Lung (tissue), 12 donors: ENCODE measurements around the gene USP32. TPM values are rescaled to one million over a fixed set of nuclear protein-coding genes. Genes with fewer than 3 reads are reported as not detected.

Experiments
- ATAC-seq: fragments of 200-7000 bp; cut with Tn5 transposase; one replicate; pipeline ENCODE4 v1.9.1; 2020; ENCODE audit warnings: moderate number of reproducible peaks; ENCODE audit not compliant: insufficient read depth, low FRiP score
- DNase-seq, 3 donors: peaks; one replicate each; pipeline ENCODE4 v3.0.0-alpha.2; 2013 to 2017
- H3K27ac ChIP-seq, 2 donors: one replicate each; pipeline ENCODE4 v1.5.1; 2013; ENCODE audit warnings: mild to moderate bottlenecking in 2 of 2, moderate library complexity in 2 of 2, control low read depth in 1 of 2, inconsistent platforms in 1 of 2, low read depth in 1 of 2, low read length in 1 of 2
- H3K27me3 ChIP-seq, 3 donors: one replicate each; pipeline ENCODE4 v1.5.1; 2013; ENCODE audit warnings: low read length in 2 of 3; ENCODE audit not compliant: control insufficient read depth in 3 of 3, insufficient read depth in 3 of 3
- H3K36me3 ChIP-seq, 4 donors: one replicate each; pipeline ENCODE4 v1.5.1; 2013; ENCODE audit warnings: low read length in 4 of 4, mild to moderate bottlenecking in 1 of 4, moderate library complexity in 1 of 4; ENCODE audit not compliant: control insufficient read depth in 4 of 4, insufficient read depth in 4 of 4
- H3K4me1 ChIP-seq, 5 donors: one replicate each; pipeline ENCODE4 v1.5.1; 2013; ENCODE audit warnings: low read length in 5 of 5, mild to moderate bottlenecking in 2 of 5, moderate library complexity in 1 of 5; ENCODE audit not compliant: control insufficient read depth in 5 of 5, insufficient read depth in 5 of 5
- H3K4me3 ChIP-seq: one replicate; pipeline ENCODE4 v1.5.1; 2013; ENCODE audit warnings: mild to moderate bottlenecking, control low read depth, moderate library complexity
- H3K9ac ChIP-seq, 2 donors: one replicate each; pipeline ENCODE4 v1.5.1; 2013; ENCODE audit warnings: low read length in 2 of 2, control low read depth in 1 of 2; ENCODE audit not compliant: insufficient read depth in 1 of 2
- H3K9me3 ChIP-seq, 4 donors: one replicate each; pipeline ENCODE4 v1.5.1; 2013; ENCODE audit warnings: low read length in 3 of 4, mild to moderate bottlenecking in 1 of 4, moderate library complexity in 1 of 4; ENCODE audit not compliant: control insufficient read depth in 4 of 4, insufficient read depth in 3 of 4
- WGBS, 2 donors: extraction: QIAGEN DNeasy Blood & Tissue Kit; methylation state at CpG; one replicate each; pipeline ENCODE4 v1.1.7; 2013; 5-methylcytosine and 5-hydroxymethylcytosine counted together
- polyA plus RNA-seq, 2 donors: library from polyadenylated mRNA; stranded (reverse); fragments of 200-250 nt; gene quantifications; one replicate each; pipeline ENCODE4 v1.2.1, GENCODE V29; 2013
- total RNA-seq, 2 donors: library from RNA; depleted of rRNA in 1 of 2; stranded (reverse); fragments of >200 nt in 1 of 2; gene quantifications; one replicate each; pipeline ENCODE4 v1.2.1, GENCODE V29; 2014 to 2021
- TF ChIP-seq, protein P1 (sequence below): IDR thresholded peaks from 2 replicates; pipeline ENCODE4 v1.5.1; 2012; ENCODE audit warnings: mild to moderate bottlenecking; ENCODE audit errors: control extremely low read depth, extremely low read depth
- donor health status: control.
- donor health status: control.
- donor health status: Bipolar disorder and iron deficiency.
- donor health status: healthy.
- donor health status: DM: yes; HTN: yes; CAD: no.

USP32 gene
- total and polyA plus RNA-seq, 4 donors = 18.2 to 96.6 (median 51.1) TPM

DNA sequence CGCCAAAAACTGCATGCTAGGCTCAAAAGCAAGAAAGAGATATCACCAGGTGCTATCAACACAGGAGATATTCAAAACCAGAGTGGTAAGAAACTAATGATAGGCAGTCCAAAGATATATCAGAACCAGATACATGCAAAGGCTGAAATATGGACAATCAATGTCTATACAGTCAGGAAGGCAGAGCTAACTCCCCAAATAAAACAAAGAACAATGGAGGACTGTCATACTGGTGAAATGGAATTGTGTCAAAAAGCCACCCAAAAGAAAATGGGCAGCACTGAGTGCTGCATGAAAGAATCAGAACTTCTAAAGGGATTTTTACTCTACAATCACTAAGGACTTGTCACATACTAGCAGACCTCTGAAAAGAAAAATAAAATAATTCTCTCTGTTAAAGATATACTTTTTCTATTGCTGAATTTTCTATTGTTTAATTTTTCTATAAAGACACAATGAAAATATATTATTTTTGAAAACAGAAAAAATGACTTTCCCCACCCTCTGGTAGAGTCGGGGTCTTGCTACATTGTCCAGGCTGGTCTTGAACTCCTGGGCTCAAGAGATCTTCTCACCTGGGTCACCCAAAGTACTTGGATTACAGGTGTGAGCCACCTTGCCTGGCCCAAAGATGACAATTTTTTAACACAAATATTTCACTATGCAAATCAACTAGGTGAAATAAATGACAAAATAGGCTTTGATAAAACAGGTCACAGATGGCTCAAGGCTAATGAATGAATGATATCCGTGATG is 98.2 kb downstream of the USP32 start:
- no peak for ATAC-seq
- Histone ChIP-seq H3K4me3 (no peak overlapping the region), H3K9ac (no peak overlapping the region), H3K27ac (no peak overlapping the region), H3K36me3 (peaks cover 0 to 3% (median 0%) of the 10 kb centered on the region in 4 donors), H3K4me1 (peaks cover 0 to 3% (median 0%) of the 10 kb centered on the region in 5 donors), H3K9me3 (no peaks in the 10 kb centered on the region), H3K27me3 (no peaks in the 10 kb centered on the region)
- TF ChIP-seq, protein P1, sequence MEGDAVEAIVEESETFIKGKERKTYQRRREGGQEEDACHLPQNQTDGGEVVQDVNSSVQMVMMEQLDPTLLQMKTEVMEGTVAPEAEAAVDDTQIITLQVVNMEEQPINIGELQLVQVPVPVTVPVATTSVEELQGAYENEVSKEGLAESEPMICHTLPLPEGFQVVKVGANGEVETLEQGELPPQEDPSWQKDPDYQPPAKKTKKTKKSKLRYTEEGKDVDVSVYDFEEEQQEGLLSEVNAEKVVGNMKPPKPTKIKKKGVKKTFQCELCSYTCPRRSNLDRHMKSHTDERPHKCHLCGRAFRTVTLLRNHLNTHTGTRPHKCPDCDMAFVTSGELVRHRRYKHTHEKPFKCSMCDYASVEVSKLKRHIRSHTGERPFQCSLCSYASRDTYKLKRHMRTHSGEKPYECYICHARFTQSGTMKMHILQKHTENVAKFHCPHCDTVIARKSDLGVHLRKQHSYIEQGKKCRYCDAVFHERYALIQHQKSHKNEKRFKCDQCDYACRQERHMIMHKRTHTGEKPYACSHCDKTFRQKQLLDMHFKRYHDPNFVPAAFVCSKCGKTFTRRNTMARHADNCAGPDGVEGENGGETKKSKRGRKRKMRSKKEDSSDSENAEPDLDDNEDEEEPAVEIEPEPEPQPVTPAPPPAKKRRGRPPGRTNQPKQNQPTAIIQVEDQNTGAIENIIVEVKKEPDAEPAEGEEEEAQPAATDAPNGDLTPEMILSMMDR = no peak
- no peak for DNase-seq
- 96% methylated on average over 3 of the region's 3 CpGs for WGBS, 2 donors

DNA sequence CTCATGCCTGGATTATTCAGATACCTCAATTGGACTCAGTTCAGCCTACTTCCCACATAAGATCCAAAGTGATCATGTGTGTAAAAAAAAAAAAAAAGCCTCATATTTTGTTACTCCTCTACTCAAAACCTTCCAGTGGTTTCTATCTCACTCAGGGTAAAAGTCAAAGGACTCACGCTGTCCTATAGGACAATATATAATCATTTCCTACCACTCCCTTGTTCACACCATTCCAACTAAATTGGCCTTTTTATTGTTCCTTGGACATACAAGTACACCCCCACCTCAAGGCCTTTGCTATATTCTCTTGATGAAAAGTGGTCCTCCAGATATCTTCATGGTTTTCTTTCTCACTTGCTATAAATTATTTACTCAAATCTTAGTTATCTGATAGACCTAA is 99.2 kb downstream of the USP32 start:
- WGBS, 2 donors = 100% methylated on average over 1 of the region's 1 CpG
- H3K4me1 ChIP-seq = no peaks in the 10 kb centered on the region
- TF ChIP-seq, protein P1 = no peak
- DNase-seq (no peak), ATAC-seq (no peak)
- H3K36me3 ChIP-seq = peaks cover 0 to 5% (median 3%) of the 10 kb centered on the region in 4 donors
- H3K27ac ChIP-seq = no peak overlapping the region
- no peaks in the 10 kb centered on the region for H3K9me3 ChIP-seq
- H3K9ac ChIP-seq = no peak overlapping the region
- no peaks in the 10 kb centered on the region for H3K27me3 ChIP-seq
- H3K4me3 ChIP-seq = no peak overlapping the region

DNA sequence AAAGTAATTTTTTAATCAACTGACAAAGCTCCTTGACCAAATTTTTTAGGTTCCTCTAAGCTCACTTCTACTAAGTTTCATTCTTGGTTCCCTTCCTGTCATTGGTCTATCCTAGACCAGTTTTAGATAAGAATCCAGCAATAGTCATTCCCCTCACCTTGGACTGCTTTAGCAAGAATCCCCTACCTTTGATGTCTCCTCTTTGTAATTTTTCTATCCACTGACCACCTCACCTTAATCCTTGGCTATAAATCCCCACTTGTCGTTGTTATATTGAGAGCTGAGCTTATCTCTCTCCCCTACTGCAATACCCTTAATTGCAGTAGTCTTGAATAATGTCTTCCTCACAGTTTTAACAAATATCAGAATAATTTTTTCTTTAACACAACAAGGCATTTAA is 107.2 kb downstream of the USP32 start:
- H3K27me3 ChIP-seq = no peaks in the 10 kb centered on the region
- no peak overlapping the region for H3K4me3 ChIP-seq
- no peaks in the 10 kb centered on the region for H3K9me3 ChIP-seq
- ATAC-seq (no peak), DNase-seq (no peak)
- 88 to 91% methylated on average over 1 of the region's 1 CpG for WGBS, 2 donors
- TF ChIP-seq, protein P1 = no peak
- peaks cover 0 to 12% (median 4%) of the 10 kb centered on the region in 4 donors for H3K36me3 ChIP-seq
- H3K27ac ChIP-seq = no peak overlapping the region
- H3K9ac ChIP-seq = no peak overlapping the region
- no peaks in the 10 kb centered on the region for H3K4me1 ChIP-seq
